Endothelial cell (in vitro differentiated cells): Measurements from ENCODE around the gene HIRIP3. TPM values are rescaled to one million over a fixed set of nuclear protein-coding genes. Genes with fewer than 3 reads are reported as not detected.

Experiments used
- DNase-seq: peaks from one replicate; pipeline ENCODE4 v3.0.0; 2021; ENCODE audit warnings: low spot score
- H3K27ac Mint-ChIP-seq: one replicate; pipeline ENCODE4 v1.8.0; 2021; ENCODE audit warnings: mixed read lengths, inconsistent platforms; ENCODE audit not compliant: unreplicated experiment
- H3K27me3 Mint-ChIP-seq: one replicate; pipeline ENCODE4 v1.8.0; 2021; ENCODE audit warnings: mild to moderate bottlenecking, moderate library complexity, mixed read lengths, inconsistent platforms; ENCODE audit not compliant: unreplicated experiment
- H3K36me3 Mint-ChIP-seq: one replicate; pipeline ENCODE4 v1.8.0; 2021; ENCODE audit warnings: mild to moderate bottlenecking, low read depth, mixed read lengths, inconsistent platforms; ENCODE audit not compliant: unreplicated experiment
- H3K4me1 Mint-ChIP-seq: one replicate; pipeline ENCODE4 v1.8.0; 2021; ENCODE audit warnings: mild to moderate bottlenecking, mixed read lengths, inconsistent platforms; ENCODE audit not compliant: unreplicated experiment
- H3K4me3 Mint-ChIP-seq: one replicate; pipeline ENCODE4 v1.8.0; 2021; ENCODE audit warnings: mild to moderate bottlenecking, mixed read lengths, inconsistent platforms; ENCODE audit not compliant: unreplicated experiment
- H3K9me3 Mint-ChIP-seq: one replicate; pipeline ENCODE4 v1.8.0; 2021; ENCODE audit warnings: mixed read lengths, inconsistent platforms; ENCODE audit not compliant: unreplicated experiment
- CTCF ChIP-seq: fragments of 200-600 bp; sonication (generic); IDR thresholded peaks from one replicate; pipeline ENCODE4 v1.5.0; 2021; ENCODE audit warnings: antibody characterized with exemption; ENCODE audit not compliant: unreplicated experiment
- total RNA-seq: library from RNA; stranded (reverse); fragmentation: NEBNext Ultra II Directional; extraction: Animal tissue kit (Norgen Biotek cat#: 25700); gene quantifications from one replicate; pipeline ENCODE4 v1.2.1, GENCODE V29; 2021; ENCODE audit not compliant: unreplicated experiment

Gene HIRIP3
- total RNA-seq, 1 donor from 2014 or later: 5.2 TPM

- Mint-ChIP-seq H3K36me3 (peaks cover 47% of the 10 kb centered on the region), H3K27ac (peak within 1 kb of the TSS; percentile 99), H3K27me3 (peaks cover 27% of the 10 kb centered on the region), H3K4me1 (peaks cover 49% of the 10 kb centered on the region), H3K4me3 (peak within 1 kb of the TSS; percentile 96), H3K9me3 (no peaks in the 10 kb centered on the region)
- no peak for TF ChIP-seq CTCF
- DNase-seq: peak; percentile 100
These were observed 21.8 kb downstream of the HIRIP3 start, which contains the start of gene TAOK2 for GRCh38 chr16:29973384-29974246. TAOK2 (plus strand) TSS chr16:29973868; CDS start chr16:29977773, 3,905 bp downstream.

DNA sequence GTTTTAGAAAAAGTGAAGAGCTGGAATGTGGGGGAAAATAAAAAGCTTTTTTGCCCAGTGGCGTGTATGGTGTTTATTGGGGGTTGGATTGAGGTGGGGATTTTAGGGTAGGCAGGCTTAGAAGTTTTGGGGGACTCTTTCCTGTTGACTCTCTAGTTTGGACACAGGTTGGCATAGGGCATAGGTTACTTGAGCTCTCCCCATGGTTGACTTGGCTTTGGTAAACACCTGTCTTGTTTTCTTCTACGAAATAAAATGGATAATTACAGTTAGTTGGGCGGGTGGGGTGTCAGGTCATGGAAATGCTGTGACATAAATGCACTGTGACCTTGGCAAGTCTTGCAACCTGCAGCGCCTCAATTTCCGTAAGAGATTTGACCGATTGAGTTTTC is 22.4 kb downstream of the HIRIP3 start:
- Mint-ChIP-seq H3K27ac (peak overlapping the region; percentile 93), H3K9me3 (no peaks in the 10 kb centered on the region), H3K36me3 (peaks cover 47% of the 10 kb centered on the region), H3K4me1 (peaks cover 43% of the 10 kb centered on the region), H3K27me3 (peaks cover 27% of the 10 kb centered on the region), H3K4me3 (peak overlapping the region; percentile 86)
- TF ChIP-seq CTCF: no peak
- DNase-seq: no peak

- H3K4me3 Mint-ChIP-seq: peak overlapping the region; percentile 86
- H3K36me3 Mint-ChIP-seq: peaks cover 45% of the 10 kb centered on the region
- H3K27ac Mint-ChIP-seq: peak overlapping the region; percentile 93
These were observed 22.9 kb downstream of the HIRIP3 start for GRCh38 chr16:29972500-29972899.

GRCh38 chr16:29971304-29971703 is 24.1 kb downstream of the HIRIP3 start:
- no peak for DNase-seq
- Mint-ChIP-seq H3K27me3 (peaks cover 19% of the 10 kb centered on the region), H3K9me3 (no peaks in the 10 kb centered on the region), H3K27ac (no peak overlapping the region), H3K4me3 (no peak overlapping the region), H3K36me3 (peaks cover 45% of the 10 kb centered on the region), H3K4me1 (peaks cover 28% of the 10 kb centered on the region)
- TF ChIP-seq CTCF: no peak

More at GRCh38 chr16:29972500-29972899, 22.9 kb downstream of the HIRIP3 start:
- peaks cover 39% of the 10 kb centered on the region for H3K4me1 Mint-ChIP-seq
- no peak for DNase-seq
- H3K9me3 Mint-ChIP-seq: no peaks in the 10 kb centered on the region
- no peak for TF ChIP-seq CTCF
- H3K27me3 Mint-ChIP-seq: peaks cover 27% of the 10 kb centered on the region

DNA sequence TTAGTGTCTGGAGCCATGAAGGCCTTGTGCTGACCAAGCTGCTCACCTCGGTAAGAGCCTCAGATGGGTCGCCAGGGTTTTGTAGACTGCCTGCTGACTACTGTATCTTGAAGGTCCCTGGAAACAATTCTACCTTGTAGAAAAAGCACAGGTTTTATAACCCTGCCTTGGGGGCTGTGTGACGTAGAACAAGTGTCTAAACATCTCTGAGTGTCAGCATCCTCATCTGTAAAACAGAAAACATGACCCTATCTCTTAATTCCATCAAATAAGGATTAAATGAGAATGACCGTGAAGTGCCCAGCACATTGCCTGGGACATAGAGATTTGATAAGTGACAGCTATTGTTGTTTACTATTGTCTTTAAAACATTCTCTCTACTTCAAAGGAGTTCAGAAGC is 27.2 kb downstream of the HIRIP3 start:
- peaks cover 8% of the 10 kb centered on the region for H3K27me3 Mint-ChIP-seq
- peaks cover 39% of the 10 kb centered on the region for H3K36me3 Mint-ChIP-seq
- no peak overlapping the region for H3K27ac Mint-ChIP-seq
- H3K4me1 Mint-ChIP-seq: peaks cover 24% of the 10 kb centered on the region
- no peak for TF ChIP-seq CTCF
- no peaks in the 10 kb centered on the region for H3K9me3 Mint-ChIP-seq
- peak overlapping the region; percentile 30 for H3K4me3 Mint-ChIP-seq
- no peak for DNase-seq
